IMR-90 (cell line): ENCODE data around the gene PLB1. TPM values are rescaled to one million over a fixed set of nuclear protein-coding genes. Genes with fewer than 3 reads are reported as not detected.
A peak's percentile ranks its signal among the peaks of the same experiment; 100 is the strongest.

Source experiments
- ATAC-seq: fragments of 200-7000 bp; cut with Tn5 transposase; 2 replicates; pipeline ENCODE4 v1.9.1; 2020; ENCODE audit warnings: low read depth, mild to moderate bottlenecking, moderate library complexity
- BruUV-seq: library from RNA; stranded (reverse); fragments of 400-500 nt; replicated peaks from 2 replicates; lab custom pipeline; 2021; lab: Mats Ljungman, UMichigan
- CTCF ChIA-PET: fragments of 300-600 bp; formaldehyde crosslinking; extraction: SDS; loops from one replicate; lab custom pipeline; 2021; ENCODE audit warnings: antibody characterized with exemption; lab: Yijun Ruan, JAX
- POLR2A ChIA-PET: fragments of 300-600 bp; sonication (Branson Sonifier 250); formaldehyde crosslinking; loops from one replicate; lab custom pipeline; 2022; ENCODE audit warnings: antibody characterized with exemption; ENCODE audit not compliant: unreplicated experiment; lab: Charles Lee
- DNase-seq: peaks from one replicate; pipeline ENCODE4 v3.0.0; 2013
- H2AFZ ChIP-seq: replicated peaks from 2 replicates; pipeline ENCODE3; 2013; ENCODE audit warnings: low read length, mild to moderate bottlenecking; ENCODE audit not compliant: poor library complexity
- H2AK5ac ChIP-seq: 2 replicates; pipeline ENCODE4 v1.6.1; 2013; ENCODE audit warnings: low read depth, low read length, inconsistent platforms
- H2AK9ac ChIP-seq: replicated peaks from 2 replicates; pipeline ENCODE3; 2013; ENCODE audit warnings: mild to moderate bottlenecking, low read depth, low read length, moderate library complexity; ENCODE audit not compliant: poor library complexity
- H2BK120ac ChIP-seq: 2 replicates; pipeline ENCODE4 v1.6.1; 2013; ENCODE audit warnings: low read depth, low read length, inconsistent platforms
- H2BK15ac ChIP-seq: 3 replicates; pipeline ENCODE4 v1.6.1; 2013; ENCODE audit warnings: low read depth, low read length, inconsistent platforms
- H2BK20ac ChIP-seq: 2 replicates; pipeline ENCODE4 v1.6.1; 2013; ENCODE audit warnings: low read depth, mild to moderate bottlenecking, inconsistent platforms, low read length, moderate library complexity
- H2BK5ac ChIP-seq: 2 replicates; pipeline ENCODE4 v1.6.1; 2013; ENCODE audit warnings: mild to moderate bottlenecking, low read depth, low read length, inconsistent platforms; ENCODE audit not compliant: poor library complexity, severe bottlenecking
- H3K14ac ChIP-seq: replicated peaks from 2 replicates; pipeline ENCODE4 v1.6.1; 2013; ENCODE audit warnings: low read depth, low read length, inconsistent platforms
- H3K18ac ChIP-seq: 2 replicates; pipeline ENCODE4 v1.6.1; 2013; ENCODE audit warnings: low read depth, low read length, control low read depth
- H3K23ac ChIP-seq: 2 replicates; pipeline ENCODE4 v1.6.1; 2013; ENCODE audit warnings: low read depth, low read length, inconsistent platforms
- H3K27ac ChIP-seq: 2 replicates; pipeline ENCODE4 v1.5.1; 2013; ENCODE audit warnings: mild to moderate bottlenecking, control low read depth, low read length; ENCODE audit not compliant: insufficient read depth
- H3K27me3 ChIP-seq: 2 replicates; pipeline ENCODE4 v1.6.1; 2013; ENCODE audit warnings: low read length; ENCODE audit not compliant: control insufficient read depth, insufficient read depth
- H3K36me3 ChIP-seq: 2 replicates; pipeline ENCODE4 v1.6.1; 2013; ENCODE audit warnings: low read length, mixed read lengths; ENCODE audit not compliant: control insufficient read depth, insufficient read depth
- H3K4ac ChIP-seq: 2 replicates; pipeline ENCODE4 v1.6.1; 2013; ENCODE audit warnings: low read depth, low read length, inconsistent platforms
- H3K4me1 ChIP-seq: 2 replicates; pipeline ENCODE4 v1.6.1; 2013; ENCODE audit warnings: low read length, mixed read lengths; ENCODE audit not compliant: control insufficient read depth, insufficient read depth
- H3K4me2 ChIP-seq: 2 replicates; pipeline ENCODE4 v1.6.1; 2013; ENCODE audit warnings: low read depth, mild to moderate bottlenecking, control low read depth, low read length, moderate library complexity
- H3K4me3 ChIP-seq: 2 replicates; pipeline ENCODE4 v1.5.1; 2013; ENCODE audit warnings: low read depth, mild to moderate bottlenecking, control low read depth, low read length, moderate library complexity; ENCODE audit not compliant: insufficient read depth
- H3K56ac ChIP-seq: 2 replicates; pipeline ENCODE4 v1.6.1; 2013; ENCODE audit warnings: low read length, inconsistent platforms; ENCODE audit not compliant: insufficient read depth; ENCODE audit errors: extremely low read depth
- H3K79me1 ChIP-seq, 2 experiments: 2 replicates each; pipeline ENCODE4 v1.6.1; 2013; ENCODE audit warnings: low read length in 2 of 2, inconsistent platforms in 1 of 2, low read depth in 1 of 2
- H3K9ac ChIP-seq: 2 replicates; pipeline ENCODE4 v1.6.1; 2013; ENCODE audit warnings: low read depth, low read length, control low read depth
- H3K9me1 ChIP-seq: 2 replicates; pipeline ENCODE4 v1.6.1; 2013; ENCODE audit warnings: low read length, inconsistent platforms; ENCODE audit not compliant: insufficient read depth
- H3K9me3 ChIP-seq: 2 replicates; pipeline ENCODE4 v1.6.1; 2013; ENCODE audit warnings: low read length; ENCODE audit not compliant: control insufficient read depth, insufficient read depth
- H4K20me1 ChIP-seq: 2 replicates; pipeline ENCODE4 v1.6.1; 2013; ENCODE audit warnings: low read length, inconsistent platforms; ENCODE audit not compliant: insufficient read depth
- H4K5ac ChIP-seq: 2 replicates; pipeline ENCODE4 v1.6.1; 2013; ENCODE audit warnings: mild to moderate bottlenecking, low read depth, low read length, control low read depth
- H4K8ac ChIP-seq, 2 experiments: 2 replicates each; pipeline ENCODE4 v1.6.1; 2013; ENCODE audit warnings: low read depth in 2 of 2, low read length in 2 of 2, control low read depth in 1 of 2, inconsistent platforms in 1 of 2
- H4K91ac ChIP-seq: 2 replicates; pipeline ENCODE4 v1.6.1; 2013; ENCODE audit warnings: low read depth, low read length, inconsistent platforms; ENCODE audit not compliant: insufficient read depth
- BHLHE40 ChIP-seq: fragments of 150-350 bp; IDR thresholded peaks from 2 replicates; pipeline ENCODE4 v1.6.1; 2016; ENCODE audit warnings: mild to moderate bottlenecking, low read depth, low read length
- CHD1 ChIP-seq: IDR thresholded peaks from 2 replicates; pipeline ENCODE4 v1.6.1; 2012; ENCODE audit warnings: low read depth, low read length, improper control_type of control experiment
- CTCF ChIP-seq: conservative IDR thresholded peaks from 2 replicates; pipeline ENCODE4 v1.5.1; 2012; ENCODE audit warnings: mild to moderate bottlenecking, low read depth, low read length, improper control_type of control experiment
- ELK1 ChIP-seq: fragments of 150-350 bp; IDR thresholded peaks from 2 replicates; pipeline ENCODE4 v1.6.1; 2016; ENCODE audit warnings: low read depth, mild to moderate bottlenecking, low read length, moderate library complexity, borderline replicate concordance
- MAFK ChIP-seq: IDR thresholded peaks from 2 replicates; pipeline ENCODE4 v1.6.1; 2012; ENCODE audit warnings: low read depth, low read length, improper control_type of control experiment
- MAZ ChIP-seq: IDR thresholded peaks from 2 replicates; pipeline ENCODE4 v1.6.1; 2012; ENCODE audit warnings: low read depth, mild to moderate bottlenecking, low read length, improper control_type of control experiment, moderate library complexity, borderline replicate concordance
- NFE2L2 ChIP-seq: fragments of 150-350 bp; IDR thresholded peaks from 2 replicates; pipeline ENCODE4 v1.6.1; 2016; ENCODE audit warnings: low read depth, mild to moderate bottlenecking, low read length
- POLR2A ChIP-seq: IDR thresholded peaks from 2 replicates; pipeline ENCODE4 v1.6.1; 2012; ENCODE audit warnings: mild to moderate bottlenecking, low read depth, low read length
- RAD21 ChIP-seq: IDR thresholded peaks from 2 replicates; pipeline ENCODE4 v1.6.1; 2012; ENCODE audit warnings: low read length, improper control_type of control experiment
- RCOR1 ChIP-seq: IDR thresholded peaks from 2 replicates; pipeline ENCODE4 v1.6.1; 2012; ENCODE audit warnings: mild to moderate bottlenecking, low read length, improper control_type of control experiment; ENCODE audit not compliant: insufficient replicate concordance
- SMC3 ChIP-seq: fragments of 150-350 bp; IDR thresholded peaks from 2 replicates; pipeline ENCODE4 v1.6.1; 2016; ENCODE audit warnings: low read depth, mild to moderate bottlenecking, antibody characterized with exemption, low read length, moderate library complexity
- WGBS, 2 experiments: methylation state at CpG; one replicate each; pipeline versions ENCODE4 v1.1.5 to v1.1.7; 2013; ENCODE audit warnings: missing lambda C conversion rate in 2 of 2; ENCODE audit not compliant: insufficient read length in 1 of 2; ENCODE audit errors: extremely low coverage in 2 of 2; 5-methylcytosine and 5-hydroxymethylcytosine counted together
- dilution Hi-C: fragments of 300-500 bp; cut with HindIII; formaldehyde crosslinking; loops from one replicate; pipeline ENCODE4 v1.14.3; 2018; ENCODE audit warnings: low sequenced_read_pairs; ENCODE audit not compliant: unreplicated experiment
- in situ Hi-C: fragments of 300-500 bp; cut with MboI; formaldehyde crosslinking; loops from 3 replicates; pipeline ENCODE4 v1.14.3; 2019; ENCODE audit warnings: low sequenced_read_pairs, inconsistent platforms, mixed read lengths
- intact Hi-C: fragments of 100-400 bp; cut with micrococcal nuclease; formaldehyde crosslinking; loops from 2 replicates; pipeline ENCODE4 v1.10.0; 2022
- polyA plus RNA-seq, 3 experiments: library from polyadenylated mRNA; depleted of rRNA; stranded (reverse); fragments of >200 nt; gene quantifications; 2 replicates each; pipeline ENCODE4 v1.2.3, GENCODE V29; 2012; ENCODE audit warnings: low replicate concordance in 1 of 3
- total RNA-seq: library from RNA; depleted of rRNA; stranded (reverse); fragments of >200 nt; gene quantifications from 2 replicates; pipeline ENCODE4 v1.2.3, GENCODE V29; 2012

Gene PLB1
- total and polyA plus RNA-seq, 2 of the 4 experiments (the other 2 are of a cell fraction), result 0.74 to 0.90 TPM

- H2AFZ ChIP-seq, result no peak overlapping the region
- no TSS peak for BruUV-seq
- TF ChIP-seq BHLHE40, result no peak
- no peak for TF ChIP-seq CTCF
- TF ChIP-seq CHD1, result no peak
- TF ChIP-seq POLR2A, result no peak
- no peak for TF ChIP-seq NFE2L2
- no peak for TF ChIP-seq MAFK
- TF ChIP-seq MAZ, result no peak
- no peak for TF ChIP-seq RAD21
- no peak for TF ChIP-seq ELK1
- TF ChIP-seq SMC3, result no peak
- TF ChIP-seq RCOR1, result no peak
- WGBS, 2 experiments, result 100% methylated on average over 1 of the region's 8 CpGs; no CpG with 5 or more reads in 1 of the 2 experiments
- H3K4me1 ChIP-seq, result no peaks in the 10 kb centered on the region
- intact Hi-C loops, result no loop called here
- ChIA-PET POLR2A (no interaction called here), CTCF (no interaction called here)
- 0 out of 2 replicates have a peak overlapping the region, but pooled peaks have one; percentile 52 for H3K14ac ChIP-seq
- no peak overlapping the region for H2BK15ac ChIP-seq
- no peak overlapping the region for H4K8ac ChIP-seq
- no peak overlapping the region for H3K18ac ChIP-seq
- H3K9ac ChIP-seq, result no peak overlapping the region
- H2AK9ac ChIP-seq, result no peak overlapping the region
- no peak overlapping the region for H3K27ac ChIP-seq
- no peaks in the 10 kb centered on the region for H4K20me1 ChIP-seq
- H4K5ac ChIP-seq, result no peak overlapping the region
- H4K91ac ChIP-seq, result no peak overlapping the region
- DNase-seq (no peak), ATAC-seq (no peak)
- H2BK120ac ChIP-seq, result no peak overlapping the region
- no peak overlapping the region for H2BK20ac ChIP-seq
- H3K9me3 ChIP-seq, result no peaks in the 10 kb centered on the region
- no peak overlapping the region for H2AK5ac ChIP-seq
- H3K36me3 ChIP-seq, result no peaks in the 10 kb centered on the region
- H3K27me3 ChIP-seq, result peaks cover 12% of the 10 kb centered on the region
- dilution Hi-C loops, result no loop called here
- no peak overlapping the region for H3K4me2 ChIP-seq
- no peak overlapping the region for H3K23ac ChIP-seq
- no peak overlapping the region for H3K4ac ChIP-seq
- no peaks in the 10 kb centered on the region for H3K79me1 ChIP-seq
- H3K4me3 ChIP-seq, result no peak overlapping the region
- no peaks in the 10 kb centered on the region for H3K9me1 ChIP-seq
- no peak overlapping the region for H2BK5ac ChIP-seq
- H3K56ac ChIP-seq, result no peak overlapping the region
- in situ Hi-C loops, result no loop called here
Observed at GRCh38 chr2:28465148-28465885, 30.5 kb upstream of the PLB1 start.
